Stimulated activated CD4-positive, alpha-beta T cell treated with anti-CD3 and anti-CD28 coated beads, Interleukin-12 subunit alpha, Interleukin-12 subunit beta, amount 100 ng/mL, for 24 hours (primary cell): ENCODE results near the gene SV2B.

Source experiments
- DNase-seq, 2 experiments: peaks; one replicate each; pipeline ENCODE4 v3.0.0-alpha.2; 2020; ENCODE audit warnings: low read depth in 2 of 2

Gene SV2B

DNA sequence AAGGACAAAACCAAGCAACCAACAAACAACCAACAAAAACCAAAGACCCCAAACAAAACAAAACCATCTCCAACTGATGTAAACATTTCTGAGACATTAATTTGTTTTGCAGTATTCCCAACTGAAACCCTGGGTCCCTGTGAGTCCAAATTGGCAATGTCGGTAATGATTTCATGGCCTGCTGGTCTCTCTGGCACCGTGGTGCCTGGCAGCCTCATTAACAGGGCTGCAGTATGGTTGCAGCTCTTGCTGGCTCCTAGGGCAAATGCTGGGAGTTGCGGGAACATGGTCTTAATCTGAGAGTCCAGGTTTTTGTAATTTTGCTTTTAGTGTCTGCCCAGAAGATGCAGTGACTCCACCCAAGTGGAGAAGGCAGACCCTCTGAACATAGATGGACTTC is 128.3 kb downstream of the SV2B start:
- DNase-seq: no peak

DNA sequence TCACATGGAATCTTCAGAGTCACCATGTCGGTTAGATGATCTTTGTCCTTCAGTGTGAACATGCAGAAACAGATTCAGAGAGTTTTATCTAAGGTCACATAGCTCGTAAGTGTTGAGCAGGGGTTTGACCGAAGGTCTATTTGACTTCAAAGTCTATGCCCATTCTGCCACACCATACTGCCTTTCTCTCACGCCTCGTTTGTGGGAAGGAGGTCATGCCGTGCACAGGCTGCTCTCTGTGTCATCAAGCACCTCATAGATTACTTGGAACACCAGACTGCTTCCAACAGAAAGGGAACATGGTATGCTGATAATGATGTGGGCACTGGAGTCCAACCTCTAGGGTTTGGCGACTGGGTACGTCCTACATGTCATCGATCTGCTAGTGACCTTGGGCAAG is 128.8 kb downstream of the SV2B start:
- no peak for DNase-seq

DNA sequence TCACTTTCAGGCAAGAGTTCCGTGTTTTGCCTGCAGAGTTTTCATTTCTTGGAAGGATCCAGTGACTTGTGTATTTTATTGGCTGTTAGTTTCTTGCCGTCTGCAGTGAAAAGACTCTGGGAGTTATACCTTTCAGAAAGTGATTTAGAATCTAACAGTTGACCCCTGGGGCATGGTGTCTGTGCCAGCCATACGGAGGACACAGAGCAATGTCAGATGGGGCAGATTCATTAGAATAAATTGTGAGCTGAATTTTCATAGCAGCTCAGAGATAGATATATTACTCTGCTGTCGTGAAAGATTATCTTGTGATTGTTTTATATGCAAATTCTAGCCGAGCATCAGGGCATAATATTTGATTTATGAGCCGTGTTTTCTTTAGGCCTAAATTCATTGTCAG is 131.6 kb downstream of the SV2B start:
- no peak for DNase-seq

DNA sequence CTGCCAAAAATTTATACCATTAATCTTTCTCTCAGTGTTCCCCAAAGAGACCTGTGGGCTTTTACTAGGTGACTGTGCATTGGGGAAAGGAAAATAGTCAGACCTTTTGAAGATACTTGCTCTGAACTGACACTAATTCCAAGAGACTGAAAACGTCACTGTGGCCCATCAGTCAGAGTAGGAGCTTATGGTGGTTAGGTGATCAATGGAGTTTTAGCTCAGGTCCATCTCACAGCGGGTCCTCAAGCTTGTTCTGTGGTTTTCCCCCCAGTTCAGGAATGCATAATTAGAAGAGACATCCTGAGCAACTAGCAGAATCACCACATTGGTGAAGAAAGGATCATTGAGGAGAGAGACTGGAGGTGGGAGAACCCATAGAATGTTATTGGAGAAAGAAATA is 134.7 kb downstream of the SV2B start:
- no peak for DNase-seq

DNA sequence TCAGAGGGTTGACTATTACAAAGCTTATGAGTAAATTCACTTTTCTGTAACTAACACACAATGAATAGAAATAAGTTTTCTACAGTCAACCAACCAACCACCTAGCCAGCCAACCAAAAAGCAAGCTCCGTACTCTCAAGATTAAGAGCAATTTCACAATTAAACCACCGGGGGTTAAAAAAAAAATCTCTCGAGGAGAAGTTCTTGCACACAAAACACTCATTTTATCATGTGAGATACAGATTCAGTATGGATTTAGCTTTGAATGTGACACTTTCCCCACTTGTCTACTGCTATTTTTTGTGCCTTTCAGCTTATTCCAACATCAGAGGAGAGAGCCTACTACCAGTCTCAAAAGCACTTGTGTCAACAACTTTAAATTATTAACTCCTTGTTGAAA is 135.3 kb downstream of the SV2B start:
- no peak for DNase-seq

DNA sequence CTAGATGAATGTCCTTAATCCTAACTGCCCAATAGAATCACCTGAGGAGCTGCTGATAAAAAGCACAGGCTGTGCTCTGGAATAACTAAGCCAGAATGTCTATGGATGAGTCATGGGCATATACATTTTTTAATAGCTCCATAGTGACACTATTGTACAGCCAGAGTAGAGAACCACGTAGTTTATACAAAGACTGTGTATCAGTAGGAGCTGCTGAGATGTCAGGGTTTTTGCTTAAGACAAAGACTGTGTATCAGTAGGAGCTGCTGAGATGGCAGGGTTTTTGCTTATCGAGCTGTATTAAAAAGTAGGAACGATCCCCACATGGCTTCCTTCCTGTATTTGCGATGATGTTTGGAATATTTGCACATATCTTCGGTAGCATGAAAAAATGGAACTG is 137.4 kb downstream of the SV2B start:
- no peak for DNase-seq

DNA sequence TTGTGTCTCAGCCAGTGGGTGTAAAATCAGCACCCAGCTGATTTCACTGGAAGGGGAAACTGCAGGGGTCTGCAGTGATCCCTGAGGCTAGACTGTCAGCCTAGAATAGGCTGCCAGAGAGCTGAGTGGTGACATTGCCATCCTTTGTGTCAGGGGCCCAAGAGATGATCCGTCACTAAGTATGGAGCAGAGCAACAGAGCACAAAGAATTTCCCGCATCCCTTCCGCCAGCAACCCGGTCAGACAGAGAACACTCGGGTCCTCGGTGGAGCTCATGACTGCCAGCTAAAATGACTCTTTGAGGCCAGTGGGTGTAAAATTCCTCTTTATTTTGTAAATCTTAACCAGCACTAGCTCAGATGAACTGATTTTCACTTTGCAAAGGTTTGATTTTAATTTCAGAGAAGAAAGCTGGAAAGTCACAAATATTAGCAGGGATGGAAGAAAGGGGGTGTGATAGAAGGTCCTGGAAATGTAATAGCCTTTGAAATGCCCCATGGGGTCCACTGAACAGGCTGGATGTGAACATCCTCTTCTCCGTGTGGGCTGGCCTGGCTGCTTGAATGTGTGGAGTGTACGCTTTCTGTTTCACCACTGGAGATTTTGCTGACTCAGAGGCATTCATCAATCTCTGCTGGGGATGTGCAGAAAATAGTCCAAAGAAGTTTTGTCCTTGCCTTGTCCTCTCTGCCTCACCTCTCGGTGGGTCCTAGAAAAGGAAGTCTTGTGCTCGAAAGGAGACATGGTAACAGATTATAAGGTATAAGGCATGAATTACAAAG is 138.8 kb downstream of the SV2B start:
- no peak for DNase-seq

DNA sequence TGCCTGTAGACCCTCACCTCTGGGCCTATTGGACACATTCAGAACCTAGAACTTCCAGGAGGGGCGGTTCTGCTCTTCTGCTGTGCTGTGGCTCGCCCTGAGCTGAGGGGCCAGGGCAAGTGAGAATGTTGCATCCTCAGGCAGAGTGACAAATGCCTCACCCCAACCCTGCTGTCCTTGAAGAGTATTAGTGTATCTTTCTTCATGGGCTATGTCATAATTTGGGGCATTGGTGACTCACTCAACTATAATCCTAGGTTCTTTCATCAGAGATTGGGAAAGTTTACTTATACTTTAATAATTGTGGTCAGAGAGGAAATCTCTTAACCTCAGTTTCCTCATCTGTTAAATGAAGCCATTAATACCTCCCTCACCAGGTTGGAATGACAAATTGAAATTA is 143.8 kb downstream of the SV2B start:
- no peak for DNase-seq

DNA sequence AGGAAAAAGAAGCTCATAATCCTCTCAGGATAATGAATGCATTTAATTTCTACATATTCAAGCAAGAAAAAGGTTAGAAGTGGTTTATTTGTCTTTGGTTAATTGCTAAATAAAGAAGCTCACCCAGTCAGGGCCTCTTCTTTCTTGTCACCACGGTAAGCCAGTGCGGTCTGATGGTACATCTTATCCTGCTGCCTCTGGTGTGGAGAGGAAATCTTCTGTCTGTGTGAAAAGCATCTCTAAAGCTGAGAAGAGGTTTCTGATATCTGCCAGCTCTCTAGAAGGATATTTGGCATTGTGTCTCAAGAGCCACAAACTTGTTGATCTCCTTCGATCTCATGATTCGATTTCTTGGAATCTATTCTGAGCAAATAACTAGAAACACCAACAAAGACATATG is 144.9 kb downstream of the SV2B start:
- DNase-seq: no peak

DNA sequence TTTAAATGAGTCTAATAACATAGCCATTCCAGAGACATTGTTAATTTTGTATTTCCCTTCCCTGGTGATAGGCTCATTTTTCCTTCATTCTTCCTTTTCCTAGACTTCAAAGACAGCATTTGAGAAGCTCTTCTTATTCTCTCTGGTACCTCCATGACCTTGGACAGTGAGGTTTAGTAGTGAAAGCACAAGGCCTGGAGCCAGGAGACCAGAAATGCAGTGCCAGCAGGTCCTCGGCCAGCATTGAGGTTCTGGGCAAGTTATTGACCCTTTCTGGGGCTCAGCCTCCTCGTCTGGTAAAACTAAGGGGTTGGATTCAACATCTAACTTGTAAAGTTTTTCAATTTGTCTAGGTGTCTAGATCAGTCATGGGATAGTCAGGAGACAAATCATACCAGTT is 146.9 kb downstream of the SV2B start:
- no peak for DNase-seq

DNA sequence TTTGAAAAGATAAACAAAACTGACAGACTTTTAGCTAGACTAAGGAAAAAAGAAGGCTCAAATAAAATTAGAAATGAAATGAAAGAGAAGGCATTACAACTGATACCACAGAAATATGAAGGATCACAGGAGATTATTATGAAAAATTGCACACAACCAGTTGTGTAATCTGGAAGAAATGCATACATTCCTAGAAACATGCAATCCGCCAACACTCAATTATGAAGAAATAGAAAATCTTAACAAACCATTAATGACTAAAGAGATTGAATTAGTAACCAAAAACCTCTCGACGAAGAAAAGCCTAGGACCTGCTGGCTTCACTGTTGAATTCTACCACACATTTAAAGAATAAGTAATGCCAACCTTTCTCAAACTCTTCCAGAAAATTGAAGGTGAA is 149.5 kb downstream of the SV2B start:
- DNase-seq: no peak

DNA sequence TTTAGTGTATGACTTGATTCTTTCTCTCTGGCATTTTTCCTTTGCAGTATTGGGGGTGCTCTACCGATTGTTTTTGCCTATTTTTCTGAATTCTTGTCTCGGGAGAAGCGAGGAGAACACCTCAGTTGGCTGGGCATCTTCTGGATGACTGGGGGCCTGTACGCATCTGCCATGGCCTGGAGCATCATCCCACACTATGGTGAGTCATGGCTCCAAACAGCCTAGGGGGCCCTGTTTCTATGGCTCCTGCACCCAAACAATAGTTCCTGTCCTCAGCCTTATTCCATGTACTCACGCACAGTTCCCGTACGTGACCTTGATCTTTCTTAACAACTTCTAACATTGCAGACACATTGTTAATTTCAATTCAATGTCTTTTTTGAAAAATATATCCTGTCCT is 152.3 kb downstream of the SV2B start:
- no peak for DNase-seq

DNA sequence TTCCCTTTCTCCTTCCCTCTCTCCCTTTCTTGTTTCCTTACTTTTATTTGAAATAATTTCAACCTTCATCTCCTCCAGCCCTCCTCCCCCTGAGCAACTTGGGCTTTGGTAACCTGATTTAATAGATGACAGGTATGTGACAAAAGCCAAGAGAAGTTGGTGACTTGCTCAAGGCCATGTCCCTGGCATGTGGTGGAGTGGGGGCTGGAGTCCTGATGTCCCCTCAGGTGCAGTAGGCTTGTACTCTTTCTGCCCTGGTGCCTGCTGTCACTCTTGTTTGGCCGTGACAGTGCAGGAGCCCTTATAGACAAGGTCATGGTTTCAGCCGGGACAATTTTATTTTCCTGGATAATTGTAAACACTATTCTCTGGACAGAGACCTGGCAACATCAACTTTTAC is 152.7 kb downstream of the SV2B start:
- DNase-seq: no peak

DNA sequence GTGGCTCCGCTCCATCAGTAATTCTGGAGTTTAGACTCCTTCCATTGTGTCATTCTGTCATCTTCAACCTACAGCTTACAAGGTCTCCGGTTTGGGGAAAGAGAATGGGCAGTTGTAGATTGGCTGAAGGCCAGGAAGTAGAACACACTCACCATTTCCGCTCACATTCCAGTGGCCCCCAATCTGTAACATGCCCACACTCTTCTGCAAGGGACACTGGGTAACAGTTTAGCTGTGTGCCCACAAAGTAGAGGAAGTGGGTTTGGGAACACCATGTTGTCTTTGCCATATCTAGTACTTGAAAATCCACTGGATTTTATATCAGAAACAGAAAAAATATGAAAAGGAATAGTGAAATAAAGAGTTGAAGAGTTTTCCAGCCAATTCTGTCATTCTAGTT is 153.5 kb downstream of the SV2B start:
- no peak for DNase-seq

DNA sequence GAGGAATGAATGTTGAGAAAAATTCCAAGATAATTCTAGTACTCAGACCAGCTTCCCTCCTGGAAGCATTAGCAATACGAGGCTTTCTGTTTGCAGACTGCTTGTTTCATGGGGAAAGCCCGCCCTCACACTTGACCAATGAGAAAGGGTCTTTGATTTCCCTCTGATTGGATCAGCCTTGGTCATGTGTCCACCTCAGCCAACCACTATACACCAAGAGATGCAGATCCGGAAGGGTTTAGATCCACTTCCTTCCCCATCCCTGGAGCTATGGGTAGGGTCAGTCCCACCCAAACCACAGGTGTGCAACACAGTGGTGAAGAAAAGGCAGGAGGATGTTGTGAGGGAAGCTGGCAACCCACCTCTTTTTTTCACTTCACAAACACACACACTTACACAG is 154.7 kb downstream of the SV2B start:
- DNase-seq: no peak

DNA sequence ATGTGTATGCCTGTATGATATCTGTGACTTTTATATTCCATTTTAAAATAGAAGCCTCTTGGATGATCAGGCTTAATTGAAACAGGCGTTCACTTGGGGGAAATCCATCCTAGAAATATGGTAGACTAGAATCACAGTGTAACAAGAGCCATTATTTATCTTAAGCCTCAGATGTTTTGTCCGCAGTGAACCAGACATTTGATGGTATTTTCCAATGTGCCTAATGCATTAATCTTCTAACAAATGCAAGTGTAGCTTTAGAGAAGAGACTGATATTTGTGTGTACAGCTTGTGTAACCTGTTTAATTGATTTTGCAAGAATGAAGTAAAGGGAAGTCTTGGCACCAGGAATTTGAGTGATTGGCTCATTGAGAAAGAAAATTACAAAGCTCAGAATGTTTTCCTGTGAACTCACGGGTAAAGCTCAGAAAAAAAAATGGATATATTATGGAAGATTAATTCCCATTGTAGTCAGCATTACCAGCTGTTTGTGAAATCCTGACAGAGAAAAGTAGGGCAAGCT is 155.7 kb downstream of the SV2B start:
- no peak for DNase-seq

DNA sequence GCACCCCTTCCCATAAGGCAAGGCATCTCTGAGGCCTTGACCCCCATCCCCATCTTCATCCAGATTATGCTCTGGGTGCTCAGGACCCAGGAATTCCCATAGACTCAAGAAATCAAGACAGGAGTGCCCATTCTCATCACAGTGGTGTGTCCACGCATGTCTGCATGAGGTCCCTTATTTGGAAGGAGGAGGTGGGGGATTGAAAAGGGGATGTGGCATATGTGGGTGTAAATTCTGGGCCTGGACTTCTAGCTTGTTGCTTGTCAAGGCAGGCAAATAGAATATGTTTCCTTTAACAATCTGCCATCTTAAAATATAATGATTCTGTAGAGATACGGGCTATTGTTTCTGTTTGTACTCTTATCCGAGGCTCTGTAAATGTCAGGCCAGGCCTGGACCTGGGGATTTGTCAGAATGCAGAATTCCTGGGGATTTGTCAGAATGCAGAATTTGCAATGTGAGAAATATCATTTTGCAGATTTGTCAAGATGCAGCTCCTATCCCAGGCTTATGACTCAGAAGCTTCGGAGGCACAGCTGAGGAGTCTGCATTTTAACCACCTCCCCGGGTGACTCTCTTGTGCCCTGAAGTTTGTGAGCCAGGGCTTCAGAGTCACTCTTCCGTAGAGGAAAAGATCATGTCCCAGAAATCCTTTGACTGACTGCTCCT is 157.8 kb downstream of the SV2B start:
- no peak for DNase-seq

DNA sequence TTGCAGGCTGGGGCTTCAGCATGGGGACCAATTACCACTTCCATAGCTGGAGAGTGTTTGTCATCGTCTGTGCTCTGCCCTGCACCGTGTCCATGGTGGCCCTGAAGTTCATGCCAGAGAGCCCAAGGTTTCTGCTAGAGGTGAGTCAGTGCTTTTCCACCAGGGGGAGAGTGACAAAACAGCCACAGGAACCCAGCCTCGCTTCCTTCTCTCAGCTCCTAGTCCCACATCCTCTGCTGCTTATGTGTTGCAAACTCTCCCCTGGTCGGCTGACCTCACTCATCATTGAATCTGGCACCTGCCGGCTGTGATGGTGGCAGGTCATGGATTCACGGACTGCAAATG is 158.3 kb downstream of the SV2B start:
- no peak for DNase-seq

DNA sequence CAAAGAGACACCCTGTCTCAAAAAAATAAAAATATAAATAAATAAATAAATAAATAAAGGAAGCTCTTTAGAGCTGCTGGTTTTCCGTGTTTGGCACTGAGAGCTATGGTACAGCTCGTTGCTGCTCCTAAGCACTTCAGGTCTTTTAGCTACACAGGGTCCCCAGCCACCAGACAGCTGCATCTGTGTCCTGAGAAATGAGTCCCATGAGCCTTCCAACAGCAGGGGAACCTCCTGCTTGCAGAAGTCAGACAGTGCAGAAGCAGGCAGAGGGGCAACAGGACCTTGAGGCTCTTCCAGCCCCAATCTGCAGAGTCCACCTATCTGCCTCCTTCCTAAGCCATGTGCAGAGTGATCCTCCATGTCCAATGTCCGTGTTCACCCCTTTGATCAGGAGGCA is 159.0 kb downstream of the SV2B start:
- no peak for DNase-seq

DNA sequence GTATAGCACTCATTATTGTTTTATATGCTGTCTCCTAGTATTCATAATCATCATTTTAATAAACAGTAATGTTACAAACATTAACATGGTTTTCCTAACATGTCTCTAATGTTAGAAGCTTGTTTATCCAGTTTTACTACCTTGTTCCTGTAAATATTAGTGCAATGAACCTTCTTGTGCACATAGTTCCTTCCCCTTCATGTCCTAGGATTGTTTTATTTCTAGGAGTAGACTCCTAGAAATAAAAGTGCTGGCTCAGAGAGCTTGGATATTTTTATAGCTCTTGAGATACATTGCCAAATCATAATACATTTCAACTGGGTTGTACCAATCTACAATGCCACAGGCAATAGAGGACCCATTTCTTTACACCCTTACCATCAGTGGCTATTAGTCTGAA is 161.3 kb downstream of the SV2B start:
- no peak for DNase-seq

DNA sequence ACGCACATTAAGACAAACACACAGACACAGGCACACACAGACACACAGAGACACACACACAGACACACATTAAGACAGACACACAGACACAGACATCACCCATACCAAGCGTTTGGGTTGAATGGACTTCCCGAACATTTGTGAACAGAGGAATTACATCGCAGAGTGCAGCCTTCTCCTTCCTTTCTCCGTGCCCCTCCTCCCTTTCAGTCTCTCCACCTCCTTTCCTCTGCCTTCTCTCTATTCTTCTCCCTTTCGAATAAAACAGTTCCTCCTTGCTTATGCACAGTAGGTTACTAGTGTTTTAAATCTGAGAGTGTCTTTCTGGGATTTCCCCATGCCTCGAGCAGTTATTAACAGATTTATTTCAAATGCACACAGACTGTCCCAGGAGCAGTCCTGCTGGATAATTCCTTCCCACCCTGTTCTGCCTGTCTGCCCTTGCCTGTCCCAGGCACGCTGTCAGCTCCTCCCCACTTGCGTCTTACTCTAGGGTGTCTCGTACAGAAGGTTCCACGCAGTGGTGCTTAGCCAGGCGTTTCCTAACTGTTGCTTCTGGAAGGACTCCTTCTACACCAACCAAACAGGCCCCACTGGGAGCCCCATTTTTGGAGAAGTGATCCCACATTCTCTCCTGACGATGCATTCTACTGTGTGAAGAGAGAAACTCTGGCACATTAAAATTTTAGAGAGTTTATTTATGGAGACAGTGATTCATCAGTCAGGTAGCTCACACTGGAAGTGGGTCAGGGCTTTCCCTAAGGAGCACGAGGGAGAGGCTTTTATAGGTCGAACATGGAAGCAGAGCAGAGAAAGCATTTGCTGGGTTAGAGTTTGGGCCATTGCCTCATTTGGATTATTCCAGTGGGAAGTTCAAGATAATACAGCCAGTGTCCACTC is 163.8 kb downstream of the SV2B start:
- DNase-seq: no peak

DNA sequence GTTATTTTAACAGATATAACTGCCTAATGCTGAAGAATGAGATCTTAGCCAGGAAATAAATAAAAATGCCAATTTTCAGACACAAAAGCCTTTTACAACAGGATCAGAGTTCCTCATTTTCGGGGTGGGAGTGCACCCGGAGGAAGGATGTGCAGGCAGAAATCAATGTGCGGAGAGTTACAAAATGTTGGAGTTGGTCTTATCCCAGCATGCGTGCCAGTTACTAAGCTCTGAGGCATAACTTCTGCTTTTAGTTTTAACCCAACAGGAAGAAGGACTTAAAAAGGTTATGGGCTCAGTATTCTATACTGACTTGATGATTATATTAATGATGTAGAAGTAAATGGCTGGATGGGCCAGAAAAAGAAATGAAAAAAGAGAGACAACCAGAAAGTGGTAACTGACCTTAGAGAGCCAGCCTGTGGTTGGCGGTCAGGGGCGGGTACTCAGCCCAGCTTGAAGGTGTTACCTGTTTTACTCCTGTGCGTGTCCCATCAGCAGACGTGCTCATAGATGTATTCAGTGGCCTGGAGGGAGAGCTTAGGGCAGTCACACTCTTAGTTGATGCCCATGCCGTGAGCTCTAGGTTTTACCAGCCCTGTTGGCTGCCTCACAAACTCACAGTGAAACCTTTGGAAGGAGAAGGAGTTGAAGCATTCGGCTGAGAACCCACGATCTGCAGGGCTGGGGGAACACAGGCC is 164.7 kb downstream of the SV2B start:
- no peak for DNase-seq
